Mesothelial cell of epicardium (in vitro differentiated cells): ENCODE results near the gene ZNF3. TPM values are rescaled to one million over a fixed set of nuclear protein-coding genes. Genes with fewer than 3 reads are reported as not detected.

ENCODE experiments used
- DNase-seq, 2 experiments: peaks; one replicate each; pipeline ENCODE4 v3.0.0; 2021; ENCODE audit warnings: low spot score in 2 of 2; ENCODE audit not compliant: unreplicated experiment in 2 of 2
- H3K27ac Mint-ChIP-seq: 2 replicates; pipeline ENCODE4 v1.8.0; 2021; ENCODE audit warnings: mixed read lengths
- H3K27me3 Mint-ChIP-seq: 2 replicates; pipeline ENCODE4 v1.8.0; 2021; ENCODE audit warnings: low read depth, mixed read lengths
- H3K36me3 Mint-ChIP-seq: 2 replicates; pipeline ENCODE4 v1.8.0; 2021; ENCODE audit warnings: mixed read lengths
- H3K4me1 Mint-ChIP-seq: 2 replicates; pipeline ENCODE4 v1.8.0; 2021; ENCODE audit warnings: mixed read lengths
- H3K4me3 Mint-ChIP-seq: 2 replicates; pipeline ENCODE4 v1.8.0; 2021; ENCODE audit warnings: mild to moderate bottlenecking, moderate library complexity, mixed read lengths
- H3K9me3 Mint-ChIP-seq: 2 replicates; pipeline ENCODE4 v1.8.0; 2021; ENCODE audit warnings: mixed read lengths
- total RNA-seq: library from RNA; stranded (reverse); gene quantifications from 3 replicates; pipeline ENCODE4 v1.2.1, GENCODE V29; 2021
- TF ChIP-seq, protein P1 (sequence below): fragments of 200-600 bp; sonication (generic); IDR thresholded peaks from one replicate; pipeline ENCODE4 v1.5.0; 2021; ENCODE audit warnings: antibody characterized with exemption; ENCODE audit not compliant: unreplicated experiment

Gene ZNF3
- total RNA-seq, 1 donor from 2014 or later = 85.9 TPM

DNA sequence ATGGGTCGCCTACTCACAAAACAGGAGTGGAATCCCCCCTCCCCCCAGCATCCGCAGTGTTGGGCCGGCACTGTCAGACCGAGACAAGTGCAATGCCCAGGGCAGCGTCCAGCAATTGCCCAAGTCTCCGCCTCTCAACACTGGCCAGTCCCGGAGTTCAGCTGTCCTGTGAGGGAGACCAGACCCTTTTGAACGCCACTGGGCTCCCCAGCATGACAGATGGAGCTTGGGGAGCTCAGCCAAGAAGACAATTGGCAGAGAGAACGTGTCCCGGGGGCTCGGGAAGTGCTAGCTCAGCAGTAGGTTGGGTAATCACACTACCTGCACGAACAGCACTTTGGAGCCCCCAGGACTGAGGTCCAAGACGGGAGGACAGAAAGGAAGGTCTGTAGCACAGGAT lies 12.0 kb upstream of the ZNF3 start:
- Mint-ChIP-seq H3K27ac (no peak overlapping the region), H3K4me1 (peaks cover 22% of the 10 kb centered on the region), H3K9me3 (no peaks in the 10 kb centered on the region), H3K27me3 (no peaks in the 10 kb centered on the region), H3K36me3 (peaks cover 62% of the 10 kb centered on the region), H3K4me3 (no peak overlapping the region)
- TF ChIP-seq, protein P1, sequence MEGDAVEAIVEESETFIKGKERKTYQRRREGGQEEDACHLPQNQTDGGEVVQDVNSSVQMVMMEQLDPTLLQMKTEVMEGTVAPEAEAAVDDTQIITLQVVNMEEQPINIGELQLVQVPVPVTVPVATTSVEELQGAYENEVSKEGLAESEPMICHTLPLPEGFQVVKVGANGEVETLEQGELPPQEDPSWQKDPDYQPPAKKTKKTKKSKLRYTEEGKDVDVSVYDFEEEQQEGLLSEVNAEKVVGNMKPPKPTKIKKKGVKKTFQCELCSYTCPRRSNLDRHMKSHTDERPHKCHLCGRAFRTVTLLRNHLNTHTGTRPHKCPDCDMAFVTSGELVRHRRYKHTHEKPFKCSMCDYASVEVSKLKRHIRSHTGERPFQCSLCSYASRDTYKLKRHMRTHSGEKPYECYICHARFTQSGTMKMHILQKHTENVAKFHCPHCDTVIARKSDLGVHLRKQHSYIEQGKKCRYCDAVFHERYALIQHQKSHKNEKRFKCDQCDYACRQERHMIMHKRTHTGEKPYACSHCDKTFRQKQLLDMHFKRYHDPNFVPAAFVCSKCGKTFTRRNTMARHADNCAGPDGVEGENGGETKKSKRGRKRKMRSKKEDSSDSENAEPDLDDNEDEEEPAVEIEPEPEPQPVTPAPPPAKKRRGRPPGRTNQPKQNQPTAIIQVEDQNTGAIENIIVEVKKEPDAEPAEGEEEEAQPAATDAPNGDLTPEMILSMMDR = no peak
- DNase-seq = no peak

DNA sequence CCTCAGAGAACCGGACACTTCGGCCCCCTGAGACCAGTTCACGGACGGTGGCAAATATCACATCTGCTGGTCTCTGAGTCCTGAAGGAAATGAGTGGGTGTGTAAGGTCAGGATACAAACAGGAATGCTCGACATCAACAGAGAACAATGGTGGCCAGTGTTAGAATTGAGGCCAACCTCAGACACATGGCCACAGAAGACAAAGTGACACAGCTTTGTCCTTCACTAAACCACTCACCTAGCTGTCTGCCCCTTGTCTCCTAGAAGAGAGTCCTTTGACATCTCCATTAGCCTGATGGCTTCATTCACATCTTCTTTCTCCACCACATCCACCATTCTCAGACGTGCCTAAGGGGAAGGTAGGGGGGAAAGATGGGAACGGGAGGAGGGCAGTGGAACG lies 11.5 kb upstream of the ZNF3 start:
- Mint-ChIP-seq H3K27me3 (no peaks in the 10 kb centered on the region), H3K27ac (peak overlapping the region; percentile 30), H3K4me3 (no peak overlapping the region), H3K36me3 (peaks cover 59% of the 10 kb centered on the region), H3K9me3 (no peaks in the 10 kb centered on the region), H3K4me1 (peaks cover 22% of the 10 kb centered on the region)
- TF ChIP-seq, protein P1 = no peak
- DNase-seq = no peak

DNA sequence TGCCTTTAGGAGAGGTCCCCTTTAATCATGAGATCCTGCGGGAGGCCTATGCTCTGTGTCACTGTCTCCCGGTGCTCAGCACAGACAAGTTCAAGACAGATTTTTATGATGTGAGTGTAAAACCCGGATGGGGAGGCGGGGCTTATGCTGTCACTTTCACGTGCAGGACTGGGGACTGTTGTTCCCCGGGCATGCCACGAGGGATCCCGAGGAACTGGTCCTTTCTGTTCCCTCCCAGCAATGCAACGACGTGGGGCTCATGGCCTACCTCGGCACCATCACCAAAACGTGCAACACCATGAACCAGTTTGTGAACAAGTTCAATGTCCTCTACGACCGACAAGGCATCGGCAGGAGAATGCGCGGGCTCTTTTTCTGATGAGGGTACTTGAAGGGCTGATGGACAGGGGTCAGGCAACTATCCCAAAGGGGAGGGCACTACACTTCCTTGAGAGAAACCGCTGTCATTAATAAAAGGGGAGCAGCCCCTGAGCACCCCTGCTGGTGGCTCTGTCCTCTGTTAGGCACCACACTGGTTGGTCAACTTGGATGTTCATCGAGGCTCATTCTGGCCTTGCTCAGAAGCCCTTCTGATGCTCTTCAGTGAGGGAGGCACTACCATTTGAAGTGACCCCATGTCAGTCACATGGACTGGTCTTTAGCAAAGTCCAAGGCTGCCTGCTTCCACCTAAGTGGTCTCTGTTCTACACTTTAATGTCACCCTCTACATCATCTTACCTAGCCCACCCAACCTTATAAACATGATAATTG lies 10.1 kb upstream of the ZNF3 start:
- Mint-ChIP-seq H3K9me3 (no peaks in the 10 kb centered on the region), H3K27me3 (no peaks in the 10 kb centered on the region), H3K4me3 (no peak overlapping the region), H3K4me1 (peaks cover 17% of the 10 kb centered on the region), H3K36me3 (peaks cover 48% of the 10 kb centered on the region), H3K27ac (peak overlapping the region; percentile 30)
- TF ChIP-seq, protein P1 = no peak
- DNase-seq = no peak

DNA sequence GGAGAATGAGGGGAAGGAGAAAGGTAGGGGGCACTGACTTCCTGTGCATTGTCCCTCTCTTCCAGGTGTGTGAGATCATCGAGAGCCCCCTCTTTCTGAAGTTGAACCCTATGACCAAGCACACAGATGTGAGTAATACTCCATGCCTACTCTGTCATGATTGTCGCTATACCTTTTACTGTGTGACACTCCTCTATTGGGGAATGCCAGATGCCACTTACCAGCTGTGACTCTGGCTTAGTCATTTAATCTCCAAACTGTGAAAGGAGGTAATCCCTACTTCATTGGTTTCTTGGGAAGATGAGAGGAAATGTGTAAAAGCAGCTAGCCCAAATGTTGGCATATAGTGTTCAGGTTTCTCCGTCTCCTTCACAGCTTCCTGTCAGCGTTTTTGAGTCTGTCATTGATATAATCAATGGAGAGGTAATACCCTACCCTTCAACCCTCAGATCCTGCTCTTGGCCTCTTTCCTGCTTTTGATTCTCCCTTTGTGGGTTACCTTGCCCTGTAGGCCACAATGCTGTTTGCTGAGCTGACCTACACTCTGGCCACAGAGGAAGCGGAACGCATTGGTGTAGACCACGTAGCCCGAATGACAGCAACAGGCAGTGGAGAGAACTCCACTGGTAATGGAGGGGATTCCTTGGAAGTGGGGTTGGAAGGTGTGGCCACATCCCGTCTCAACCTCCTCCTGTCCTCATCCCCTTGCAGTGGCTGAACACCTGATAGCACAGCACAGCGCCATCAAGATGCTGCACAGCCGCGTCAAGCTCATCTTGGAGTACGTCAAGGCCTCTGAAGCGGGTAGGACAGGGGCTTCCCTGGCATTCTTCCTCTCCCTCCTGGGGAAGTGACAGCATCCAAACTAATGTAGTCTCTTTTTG lies 9.2 kb upstream of the ZNF3 start:
- Mint-ChIP-seq H3K36me3 (peaks cover 45% of the 10 kb centered on the region), H3K4me1 (peaks cover 17% of the 10 kb centered on the region), H3K4me3 (peak overlapping the region; percentile 43), H3K27me3 (no peaks in the 10 kb centered on the region), H3K9me3 (no peaks in the 10 kb centered on the region), H3K27ac (no peak overlapping the region)
- no peak for DNase-seq
- TF ChIP-seq, protein P1 = no peak

DNA sequence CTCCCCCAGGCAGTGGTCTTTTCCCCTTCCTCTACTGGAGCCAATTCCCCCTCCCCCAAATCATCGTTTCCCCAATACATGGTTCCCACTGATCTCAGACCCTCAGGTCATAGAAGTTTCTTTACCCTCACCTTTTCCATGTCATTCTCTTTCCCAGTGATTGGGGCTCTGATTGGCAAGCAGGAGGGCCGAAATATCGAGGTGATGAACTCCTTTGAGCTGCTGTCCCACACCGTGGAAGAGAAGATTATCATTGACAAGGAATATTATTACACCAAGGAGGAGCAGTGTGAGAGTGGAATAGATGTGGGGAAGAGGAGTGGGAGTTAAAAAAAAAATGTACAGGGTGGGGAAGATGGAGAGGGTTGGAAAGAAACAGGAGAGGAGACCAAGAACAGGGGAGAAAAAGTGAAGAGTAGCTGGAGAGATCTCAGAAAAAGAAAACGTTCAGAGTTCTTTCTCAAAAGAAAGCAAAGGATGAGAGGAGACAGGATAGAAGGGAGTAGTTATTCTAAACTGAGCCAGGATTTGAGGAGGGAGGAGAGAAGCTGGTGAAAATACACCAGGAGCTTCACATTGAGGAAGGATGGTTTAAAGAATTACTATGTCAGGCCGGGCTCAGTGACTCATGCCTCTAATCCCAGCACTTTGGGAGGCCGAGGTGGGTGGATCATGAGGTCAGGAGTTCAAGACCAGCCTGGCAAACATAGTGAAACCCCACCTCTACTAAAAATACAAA lies 8.1 kb upstream of the ZNF3 start:
- H3K9me3 Mint-ChIP-seq = no peaks in the 10 kb centered on the region
- H3K27me3 Mint-ChIP-seq = no peaks in the 10 kb centered on the region
- DNase-seq = no peak
- H3K36me3 Mint-ChIP-seq = peaks cover 37% of the 10 kb centered on the region
- peaks cover 17% of the 10 kb centered on the region for H3K4me1 Mint-ChIP-seq
- TF ChIP-seq, protein P1 = no peak
- H3K27ac Mint-ChIP-seq = peak overlapping the region; percentile 93
- peak overlapping the region; percentile 92 for H3K4me3 Mint-ChIP-seq
